DND-41 (cell line): ENCODE measurements around the gene SOX6.
"Not testable (repeated sequence)": the region's sequence is repeated elsewhere in the genome, so short reads cannot be mapped to it uniquely, and the experiment has no call there.

ENCODE experiments used
- ATAC-seq: fragments of 200-7000 bp; cut with Tn5 transposase; 3 replicates; pipeline ENCODE4 v1.9.1; 2021; ENCODE audit warnings: low read depth; ENCODE audit not compliant: insufficient read depth
- DNase-seq: peaks from one replicate; pipeline ENCODE4 v3.0.0-alpha.2; 2020
- H2AFZ ChIP-seq: 2 replicates; pipeline ENCODE4 v1.6.0; 2012; ENCODE audit warnings: low read depth, low read length
- H3K27ac ChIP-seq: 2 replicates; pipeline ENCODE4 v1.5.1; 2012; ENCODE audit warnings: low read length, inconsistent platforms
- H3K27me3 ChIP-seq: fragments of 200-600 bp; sonication (generic); 2 replicates; pipeline ENCODE4 v1.6.0; 2012; ENCODE audit warnings: low read length, mild to moderate bottlenecking, inconsistent platforms; ENCODE audit not compliant: insufficient read depth, poor library complexity
- H3K36me3 ChIP-seq: 2 replicates; pipeline ENCODE4 v1.5.1; 2012; ENCODE audit warnings: low read length, inconsistent platforms; ENCODE audit not compliant: insufficient read depth
- H3K4me1 ChIP-seq: 2 replicates; pipeline ENCODE4 v1.5.1; 2012; ENCODE audit warnings: mild to moderate bottlenecking, low read length; ENCODE audit not compliant: insufficient read depth
- H3K4me2 ChIP-seq: 2 replicates; pipeline ENCODE4 v1.6.0; 2012; ENCODE audit warnings: mild to moderate bottlenecking, moderate library complexity, low read length, inconsistent platforms; ENCODE audit not compliant: insufficient read depth
- H3K4me3 ChIP-seq, 2 experiments: fragments of 200-600 bp in 1 of 2; shearing (Covaris generic) in 1 of 2; 2 replicates each; pipeline ENCODE4 v1.5.1; 2012 to 2016; ENCODE audit warnings: inconsistent platforms in 2 of 2, low read length in 2 of 2, mild to moderate bottlenecking in 2 of 2, low read depth in 1 of 2, moderate library complexity in 1 of 2
- H3K79me2 ChIP-seq: 2 replicates; pipeline ENCODE4 v1.6.0; 2012; ENCODE audit warnings: low read length, inconsistent platforms; ENCODE audit not compliant: insufficient read depth
- H3K9ac ChIP-seq: 2 replicates; pipeline ENCODE4 v1.6.0; 2012; ENCODE audit warnings: low read depth, mild to moderate bottlenecking, inconsistent platforms, low read length, moderate library complexity
- H3K9me3 ChIP-seq: 2 replicates; pipeline ENCODE4 v1.5.1; 2012; ENCODE audit warnings: low read length, moderate library complexity, mild to moderate bottlenecking, inconsistent platforms; ENCODE audit not compliant: insufficient read depth, severe bottlenecking
- H4K20me1 ChIP-seq: 2 replicates; pipeline ENCODE4 v1.6.0; 2012; ENCODE audit warnings: low read length; ENCODE audit not compliant: insufficient read depth
- EZH2 ChIP-seq: IDR thresholded peaks from 3 replicates; pipeline ENCODE4 v1.6.1; 2012; ENCODE audit warnings: borderline replicate concordance, low read depth, mild to moderate bottlenecking, moderate library complexity, low read length, inconsistent platforms; ENCODE audit not compliant: severe bottlenecking
- TF ChIP-seq, protein P1 (sequence below): IDR thresholded peaks from 2 replicates; pipeline ENCODE4 v1.5.1; 2012; ENCODE audit warnings: borderline replicate concordance, low read length, moderate library complexity, mild to moderate bottlenecking; ENCODE audit not compliant: poor library complexity, severe bottlenecking; ENCODE audit errors: extremely low read depth

SOX6 gene

DNA sequence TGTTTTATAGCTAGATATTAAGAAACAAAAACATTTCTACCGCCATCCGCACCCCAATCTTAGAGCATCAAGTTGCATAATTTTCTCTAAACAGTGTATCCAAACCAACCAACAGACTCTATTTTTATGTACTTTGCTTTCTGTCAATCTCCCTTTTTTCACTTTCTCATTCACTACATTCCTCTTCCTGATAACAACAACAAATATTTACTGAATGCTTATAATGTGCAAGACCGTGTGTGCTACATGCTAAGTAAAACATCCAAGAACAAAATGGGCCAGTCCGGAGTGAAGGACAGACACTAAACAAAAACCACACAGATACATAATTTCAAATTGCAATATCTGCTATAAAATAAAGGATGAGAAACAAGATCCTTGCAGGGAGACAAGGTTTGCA is 38.6 kb upstream of the SOX6 start:
- H3K36me3 ChIP-seq, result no peaks in the 10 kb centered on the region
- H3K9me3 ChIP-seq, result no peaks in the 10 kb centered on the region
- H3K9ac ChIP-seq, result no peak overlapping the region
- DNase-seq, result no peak
- H3K79me2 ChIP-seq, result no peaks in the 10 kb centered on the region
- TF ChIP-seq, protein P1, sequence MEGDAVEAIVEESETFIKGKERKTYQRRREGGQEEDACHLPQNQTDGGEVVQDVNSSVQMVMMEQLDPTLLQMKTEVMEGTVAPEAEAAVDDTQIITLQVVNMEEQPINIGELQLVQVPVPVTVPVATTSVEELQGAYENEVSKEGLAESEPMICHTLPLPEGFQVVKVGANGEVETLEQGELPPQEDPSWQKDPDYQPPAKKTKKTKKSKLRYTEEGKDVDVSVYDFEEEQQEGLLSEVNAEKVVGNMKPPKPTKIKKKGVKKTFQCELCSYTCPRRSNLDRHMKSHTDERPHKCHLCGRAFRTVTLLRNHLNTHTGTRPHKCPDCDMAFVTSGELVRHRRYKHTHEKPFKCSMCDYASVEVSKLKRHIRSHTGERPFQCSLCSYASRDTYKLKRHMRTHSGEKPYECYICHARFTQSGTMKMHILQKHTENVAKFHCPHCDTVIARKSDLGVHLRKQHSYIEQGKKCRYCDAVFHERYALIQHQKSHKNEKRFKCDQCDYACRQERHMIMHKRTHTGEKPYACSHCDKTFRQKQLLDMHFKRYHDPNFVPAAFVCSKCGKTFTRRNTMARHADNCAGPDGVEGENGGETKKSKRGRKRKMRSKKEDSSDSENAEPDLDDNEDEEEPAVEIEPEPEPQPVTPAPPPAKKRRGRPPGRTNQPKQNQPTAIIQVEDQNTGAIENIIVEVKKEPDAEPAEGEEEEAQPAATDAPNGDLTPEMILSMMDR, result no peak
- no peak for TF ChIP-seq EZH2
- H3K27ac ChIP-seq, result no peak overlapping the region
- no peak overlapping the region for H3K4me3 ChIP-seq
- no peaks in the 10 kb centered on the region for H4K20me1 ChIP-seq
- peaks cover 6% of the 10 kb centered on the region for H3K27me3 ChIP-seq
- H2AFZ ChIP-seq, result no peak overlapping the region
- no peak for ATAC-seq
- H3K4me1 ChIP-seq, result no peaks in the 10 kb centered on the region
- H3K4me2 ChIP-seq, result no peak overlapping the region

DNA sequence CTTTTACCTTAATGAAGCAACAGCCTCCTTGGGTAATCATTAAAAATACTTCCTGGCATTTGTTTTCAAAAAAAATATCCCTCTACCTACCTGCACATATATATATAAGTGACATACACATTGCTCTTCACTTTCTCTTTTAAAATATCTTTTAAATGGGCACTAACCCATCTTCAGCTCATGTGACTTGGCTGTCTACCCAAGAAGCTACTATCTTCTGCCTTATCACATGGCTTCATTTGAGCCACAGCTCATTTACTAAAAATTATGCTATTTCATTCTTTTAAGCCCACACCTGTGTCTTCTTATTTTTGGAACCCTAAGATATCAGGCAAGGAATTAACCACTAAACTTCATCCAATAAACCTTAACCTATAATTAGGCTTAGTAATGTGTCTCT is 37.0 kb upstream of the SOX6 start:
- Histone ChIP-seq H2AFZ (no peak overlapping the region), H3K9me3 (no peaks in the 10 kb centered on the region), H4K20me1 (no peaks in the 10 kb centered on the region), H3K4me2 (no peak overlapping the region), H3K4me1 (no peaks in the 10 kb centered on the region), H3K4me3 (no peak overlapping the region), H3K27me3 (peaks cover 6% of the 10 kb centered on the region), H3K79me2 (no peaks in the 10 kb centered on the region), H3K9ac (no peak overlapping the region), H3K27ac (no peak overlapping the region), H3K36me3 (no peaks in the 10 kb centered on the region)
- no peak for ATAC-seq
- no peak for DNase-seq
- TF ChIP-seq EZH2, result no peak
- TF ChIP-seq, protein P1, result no peak

DNA sequence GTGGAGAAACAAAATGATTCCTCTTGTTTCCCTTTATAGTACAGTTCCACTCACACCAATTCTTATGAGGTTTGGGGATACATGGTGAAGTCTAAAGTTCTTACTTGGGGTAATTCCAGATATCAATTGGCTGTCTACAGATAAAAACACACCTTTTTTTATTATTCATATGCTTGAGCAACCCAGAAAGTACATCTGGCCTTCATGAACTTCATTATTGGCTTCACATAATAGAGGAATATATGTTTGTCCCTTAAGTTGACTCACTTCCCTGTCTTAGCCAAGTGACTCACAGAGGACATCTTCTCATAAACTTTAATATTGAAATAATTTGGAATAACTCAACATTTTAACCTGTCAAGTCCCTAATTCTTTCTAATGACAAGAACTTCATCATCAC is 36.3 kb upstream of the SOX6 start:
- H3K4me2 ChIP-seq, result no peak overlapping the region
- H2AFZ ChIP-seq, result no peak overlapping the region
- H3K79me2 ChIP-seq, result no peaks in the 10 kb centered on the region
- TF ChIP-seq EZH2, result no peak
- TF ChIP-seq, protein P1, result no peak
- no peak for ATAC-seq
- no peaks in the 10 kb centered on the region for H3K36me3 ChIP-seq
- H3K4me1 ChIP-seq, result no peaks in the 10 kb centered on the region
- no peak for DNase-seq
- peaks cover 6% of the 10 kb centered on the region for H3K27me3 ChIP-seq
- no peaks in the 10 kb centered on the region for H3K9me3 ChIP-seq
- H4K20me1 ChIP-seq, result no peaks in the 10 kb centered on the region
- H3K9ac ChIP-seq, result no peak overlapping the region
- no peak overlapping the region for H3K27ac ChIP-seq
- H3K4me3 ChIP-seq, result no peak overlapping the region

DNA sequence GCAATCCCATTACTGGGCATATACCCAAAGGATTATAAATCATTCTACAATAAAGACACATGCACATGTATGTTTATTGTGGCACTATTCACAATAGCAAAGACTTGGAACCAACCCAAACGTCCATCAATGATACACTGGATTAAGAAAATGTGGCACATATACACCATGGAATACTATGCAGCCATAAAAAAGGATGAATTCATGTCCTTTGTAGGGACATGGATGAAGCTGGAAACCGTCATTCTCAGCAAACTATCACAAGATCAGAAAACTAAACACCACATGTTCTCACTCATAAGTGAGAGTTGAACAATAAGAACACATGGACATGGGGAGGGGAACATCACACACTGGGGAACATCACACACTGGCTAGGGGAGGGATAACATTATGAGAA is 34.5 kb upstream of the SOX6 start:
- H3K36me3 ChIP-seq, DNase-seq, H3K4me3 ChIP-seq, H3K9me3 ChIP-seq, H2AFZ ChIP-seq, H3K27ac ChIP-seq, H4K20me1 ChIP-seq, H3K4me1 ChIP-seq, H3K79me2 ChIP-seq, H3K27me3 ChIP-seq, ATAC-seq, H3K4me2 ChIP-seq, H3K9ac ChIP-seq: not testable (repeated sequence)
